ENCODE measurements around the gene KRT76.

Gene KRT76

DNA sequence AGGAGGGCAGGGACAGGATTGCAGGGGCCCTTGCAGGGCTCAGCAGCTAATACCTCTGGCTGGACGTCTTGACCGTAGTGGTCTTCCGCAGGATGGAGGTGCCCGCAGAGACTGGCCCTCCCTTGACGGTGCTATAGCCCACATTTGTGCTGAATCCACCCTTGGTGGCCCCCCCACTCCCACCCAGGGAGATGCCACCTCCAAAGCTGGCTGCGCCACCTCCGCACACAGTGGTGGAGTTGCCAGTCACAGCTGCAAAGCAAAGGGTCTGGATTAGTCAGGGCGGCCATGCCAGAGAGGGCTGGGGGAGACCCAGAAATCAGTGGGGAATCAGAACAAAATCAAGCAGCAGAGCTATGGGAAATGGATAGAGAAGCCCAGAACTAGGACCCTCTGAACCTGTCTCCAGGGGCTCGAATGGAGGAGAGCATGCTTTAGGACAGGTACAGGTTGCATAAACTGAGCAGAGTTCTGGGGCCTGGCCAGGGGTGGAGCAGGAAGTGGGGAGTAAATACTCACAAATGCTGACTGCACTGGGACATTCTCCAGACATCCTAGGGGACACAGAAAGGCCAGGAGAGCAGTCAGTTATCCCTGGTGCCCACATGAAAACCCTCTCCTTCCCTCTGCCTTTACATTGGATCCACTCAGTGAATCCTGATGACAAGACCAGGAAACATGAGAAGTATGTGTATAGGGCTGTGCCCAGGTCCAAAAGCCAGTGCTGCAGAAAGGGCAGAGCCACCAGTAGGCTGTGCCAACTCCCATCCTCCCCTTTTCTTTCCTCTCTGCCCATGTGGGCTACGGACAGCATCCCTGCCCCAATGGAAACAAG lies 44.9 kb upstream of the KRT76 start:
- POLR2A ChIA-PET (ENCODE audit: low non-redundant PET), result no interaction called here

DNA sequence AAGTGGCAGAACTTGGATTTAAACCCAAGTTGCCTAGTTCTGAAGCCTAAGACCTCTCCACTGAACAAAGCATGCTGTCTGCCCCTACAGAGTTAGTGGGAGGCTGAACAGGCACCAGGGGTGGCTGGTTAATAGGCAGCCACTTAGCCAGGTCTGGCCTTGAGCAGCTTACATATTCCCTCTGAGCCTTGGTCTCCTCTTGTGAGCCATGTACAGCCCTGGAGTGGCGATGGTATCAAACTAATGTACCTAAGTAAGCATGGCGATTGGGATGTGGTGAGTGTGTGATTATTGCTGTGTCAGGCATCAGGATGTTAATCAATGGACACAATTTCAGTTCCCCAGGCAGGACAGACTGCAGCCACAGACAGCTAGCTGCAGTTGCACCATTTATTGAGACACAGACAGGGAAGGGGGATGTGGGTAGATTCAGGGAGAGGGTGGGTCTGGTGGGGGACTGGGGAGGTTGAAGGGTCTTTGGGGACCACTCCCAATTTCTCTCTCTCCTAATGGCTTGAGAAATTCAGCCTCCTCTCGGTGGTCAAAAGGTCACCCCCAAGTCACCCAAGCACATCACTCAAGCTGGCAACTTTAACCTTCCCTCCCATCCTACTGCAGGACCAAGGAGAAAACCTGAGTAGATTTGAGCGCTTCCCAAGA lies 44.1 kb upstream of the KRT76 start:
- H3K27ac ChIP-seq, result no peak overlapping the region
- ChIA-PET CTCF (no interaction called here), POLR2A (ENCODE audit: low non-redundant PET) (no interaction called here)
- TF ChIP-seq CTCF (conservative IDR thresholded peaks at IDR 0.05; ENCODE audit: low read depth), result no peak
- DNase-seq (ENCODE audit: low spot score), result no peak

More for the DNA sequence above, 44.9 kb upstream of the KRT76 start:
- TF ChIP-seq CTCF (conservative IDR thresholded peaks at IDR 0.05; ENCODE audit: low read depth), result no peak
- peak overlapping the region; percentile 16; the same call in 1 of the 2 replicates for H3K27ac ChIP-seq
- CTCF ChIA-PET, result interaction anchor here (0.7 kb wide), 1 partner anchor 240 kb away, joined by 3 read pairs; no protein-coding TSS in a partner anchor
- peak; percentile 24 for DNase-seq (ENCODE audit: low spot score)

GRCh38 chr12:52820521-52820920 lies 43.4 kb upstream of the KRT76 start:
- no peak for DNase-seq (ENCODE audit: low spot score)
- H3K27ac ChIP-seq, result no peak overlapping the region
- ChIA-PET CTCF (interaction anchor here (1.2 kb wide), 1 partner anchor 34 kb away, joined by 6 read pairs; no protein-coding TSS in a partner anchor), POLR2A (ENCODE audit: low non-redundant PET) (no interaction called here)
- TF ChIP-seq CTCF (conservative IDR thresholded peaks at IDR 0.05; ENCODE audit: low read depth), result no peak

- ChIA-PET POLR2A (ENCODE audit: low non-redundant PET) (no interaction called here), CTCF (interaction anchor here (1.2 kb wide), 1 partner anchor 34 kb away, joined by 6 read pairs; no protein-coding TSS in a partner anchor)
- H3K27ac ChIP-seq, result no peak overlapping the region
- no peak for DNase-seq (ENCODE audit: low spot score)
- no peak for TF ChIP-seq CTCF (conservative IDR thresholded peaks at IDR 0.05; ENCODE audit: low read depth)
These were observed 42.8 kb upstream of the KRT76 start for GRCh38 chr12:52819731-52820510.

DNA sequence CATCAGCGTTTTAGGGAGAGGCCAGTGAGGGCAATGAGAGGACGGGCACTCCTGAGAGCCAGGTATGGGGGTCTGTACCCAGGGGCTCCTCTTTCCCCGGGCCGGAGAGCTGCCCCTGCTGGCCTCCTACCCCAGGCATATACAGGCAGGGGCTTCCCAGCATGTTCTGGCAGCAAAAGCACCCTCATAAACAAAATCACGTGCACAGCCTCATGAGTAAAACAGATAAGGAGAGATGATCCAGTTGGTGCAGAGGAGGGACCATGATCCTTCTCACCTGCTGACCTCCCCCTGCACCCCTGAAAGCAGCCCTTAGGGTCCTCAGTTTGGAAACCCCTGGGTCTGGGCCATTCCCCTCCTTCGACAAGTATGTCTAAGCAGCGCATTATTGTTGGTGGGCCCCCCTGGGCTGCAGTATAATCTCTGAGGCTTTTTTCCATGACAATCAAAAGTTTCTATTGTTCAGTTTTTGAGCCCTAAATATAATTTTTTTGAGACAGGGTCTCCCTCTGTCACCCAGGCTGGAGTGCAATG lies 41.8 kb upstream of the KRT76 start:
- POLR2A ChIA-PET (ENCODE audit: low non-redundant PET), result no interaction called here
- no peak for TF ChIP-seq CTCF (conservative IDR thresholded peaks at IDR 0.05; ENCODE audit: low read depth)
- CTCF ChIA-PET, result no interaction called here
- DNase-seq (ENCODE audit: low spot score), result no peak
- H3K27ac ChIP-seq, result no peak overlapping the region

- POLR2A ChIA-PET (ENCODE audit: low non-redundant PET), result no interaction called here
These were observed 41.2 kb upstream of the KRT76 start for GRCh38 chr12:52818388-52818787.

More at GRCh38 chr12:52818388-52818787, 41.2 kb upstream of the KRT76 start:
- TF ChIP-seq CTCF (conservative IDR thresholded peaks at IDR 0.05; ENCODE audit: low read depth), result no peak
- CTCF ChIA-PET, result no interaction called here
- no peak for DNase-seq (ENCODE audit: low spot score)
- H3K27ac ChIP-seq, result no peak overlapping the region

Data from RWPE1 (cell line).